Anterior cingulate cortex (tissue), 58 donors: ENCODE measurements around the gene PAPPA2.

Experiments used
- DNase-seq, 58 donors: peaks; one replicate each; lab custom pipeline; 2025; lab: John Stamatoyannopoulos, UW

PAPPA2 gene

GRCh38 chr1:176691251-176692228 is 228.6 kb downstream of the PAPPA2 start:
- peak in 15 of 58 donors; percentile 2 to 48 (median 15) for DNase-seq

DNA sequence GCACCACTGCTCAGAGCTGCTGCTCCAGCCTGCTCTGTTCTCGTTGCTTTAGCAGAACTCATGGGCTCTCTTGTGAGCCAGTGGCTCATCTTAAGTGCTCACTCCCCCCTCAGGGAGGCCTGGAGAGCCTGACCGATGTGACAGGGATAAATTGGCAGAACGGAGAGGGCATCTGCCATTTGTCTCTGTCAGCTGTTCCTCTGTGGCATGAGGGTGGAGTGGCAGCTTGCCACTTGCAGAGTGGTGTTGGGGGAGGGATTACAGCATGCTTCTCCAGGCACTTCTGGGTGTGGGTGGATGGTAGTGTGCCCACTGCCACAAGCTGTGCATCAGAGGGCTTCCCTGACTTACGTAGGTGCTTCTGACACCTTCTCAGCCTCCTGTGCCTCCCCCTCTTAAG is 229.5 kb downstream of the PAPPA2 start:
- DNase-seq = peak in 33 of 58 donors; percentile 6 to 68 (median 30)

DNA sequence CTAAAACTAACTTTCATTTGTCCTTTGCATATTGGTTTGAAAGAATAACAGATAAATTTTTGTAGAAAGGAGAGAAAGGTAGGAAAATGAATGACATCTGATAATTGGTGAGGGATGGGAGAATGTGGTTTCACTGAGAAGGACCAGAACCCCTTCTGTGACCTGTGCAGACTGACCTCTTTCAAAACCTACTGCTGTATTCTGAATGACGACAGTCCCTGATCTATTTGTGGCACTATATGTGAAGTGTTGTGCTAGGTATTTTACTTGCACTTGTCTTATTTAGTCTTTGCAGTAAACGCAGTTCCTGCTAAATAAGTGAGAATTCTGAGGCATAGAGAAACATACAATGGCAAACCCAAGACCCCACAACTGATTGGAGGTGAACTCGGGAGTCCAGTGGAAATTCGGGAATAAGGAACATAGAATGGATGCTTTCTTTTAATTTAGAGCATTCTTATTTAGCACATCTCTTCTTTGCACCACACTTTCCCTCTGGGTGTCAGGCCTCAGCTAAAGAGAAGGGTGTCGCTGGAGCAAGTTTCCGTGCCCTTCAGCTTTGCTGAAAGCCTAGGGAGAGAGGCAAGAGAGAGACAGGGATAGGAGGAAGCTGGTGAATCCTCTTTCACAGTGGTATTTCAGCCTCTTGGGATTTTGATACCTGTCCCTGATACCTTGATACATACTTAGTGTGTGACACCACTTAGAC is 230.2 kb downstream of the PAPPA2 start:
- peak in 1 of 58 donors; percentile 28 for DNase-seq

GRCh38 chr1:176693697-176694329 is 230.8 kb downstream of the PAPPA2 start:
- DNase-seq = peak in 1 of 58 donors; percentile 22

DNA sequence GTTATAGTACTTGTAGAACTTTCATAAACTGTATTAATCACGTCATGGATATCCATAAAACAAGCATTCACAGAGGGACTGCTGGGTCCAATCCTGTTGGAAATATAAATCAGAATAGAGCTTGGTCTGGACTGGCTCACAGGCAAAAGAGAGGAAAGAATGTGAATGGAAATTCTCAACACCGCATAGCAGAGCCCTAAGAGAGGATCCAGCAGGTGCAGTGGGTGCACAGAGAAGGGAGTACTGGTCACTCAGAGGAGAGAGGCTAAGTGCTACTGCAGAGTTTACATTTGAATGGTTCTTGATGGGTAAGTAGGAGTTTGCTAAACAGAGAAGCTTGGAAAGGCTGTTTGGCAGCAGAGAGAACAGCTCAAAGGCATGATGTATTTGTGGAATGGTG is 231.7 kb downstream of the PAPPA2 start:
- DNase-seq = no peak

DNA sequence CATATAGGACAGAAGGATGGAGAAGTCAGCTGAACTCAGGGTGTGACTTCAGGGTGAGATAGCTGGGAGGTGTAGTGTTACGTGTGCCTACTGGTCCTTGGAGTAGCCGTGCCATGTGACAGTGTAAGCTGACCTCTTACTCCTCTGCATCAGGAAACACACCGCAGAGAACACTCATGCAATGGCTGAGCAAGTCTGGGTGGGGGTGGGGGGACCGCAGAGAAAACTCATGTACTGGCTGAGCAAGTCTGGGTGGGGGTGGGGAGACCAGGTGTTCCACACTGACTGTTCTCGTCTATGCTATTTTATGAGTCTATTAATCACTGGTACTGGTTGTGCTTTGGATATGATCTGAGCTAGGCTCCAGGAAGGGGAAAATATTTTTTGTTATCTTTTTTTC is 233.1 kb downstream of the PAPPA2 start:
- no peak for DNase-seq

GRCh38 chr1:176696689-176697088 is 233.7 kb downstream of the PAPPA2 start:
- no peak for DNase-seq

DNA sequence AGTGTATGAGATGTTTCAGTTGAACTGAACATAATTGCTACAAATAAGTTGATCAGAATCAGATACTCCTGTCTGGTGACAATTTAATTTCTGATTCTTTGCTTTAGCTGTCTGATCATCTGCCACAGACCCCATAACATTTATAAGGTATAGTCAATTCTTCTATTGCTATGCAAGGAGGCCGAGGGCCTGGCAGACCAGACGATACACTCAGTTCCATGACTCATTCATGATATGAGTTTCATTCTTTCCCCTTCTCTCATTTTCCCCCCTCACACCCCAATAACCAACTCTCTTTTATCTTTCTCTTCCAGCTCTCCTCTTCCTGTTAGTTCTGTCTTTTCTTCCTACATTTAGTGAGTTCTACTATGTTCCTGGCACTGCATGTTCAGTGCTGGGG is 236.8 kb downstream of the PAPPA2 start:
- DNase-seq = no peak

DNA sequence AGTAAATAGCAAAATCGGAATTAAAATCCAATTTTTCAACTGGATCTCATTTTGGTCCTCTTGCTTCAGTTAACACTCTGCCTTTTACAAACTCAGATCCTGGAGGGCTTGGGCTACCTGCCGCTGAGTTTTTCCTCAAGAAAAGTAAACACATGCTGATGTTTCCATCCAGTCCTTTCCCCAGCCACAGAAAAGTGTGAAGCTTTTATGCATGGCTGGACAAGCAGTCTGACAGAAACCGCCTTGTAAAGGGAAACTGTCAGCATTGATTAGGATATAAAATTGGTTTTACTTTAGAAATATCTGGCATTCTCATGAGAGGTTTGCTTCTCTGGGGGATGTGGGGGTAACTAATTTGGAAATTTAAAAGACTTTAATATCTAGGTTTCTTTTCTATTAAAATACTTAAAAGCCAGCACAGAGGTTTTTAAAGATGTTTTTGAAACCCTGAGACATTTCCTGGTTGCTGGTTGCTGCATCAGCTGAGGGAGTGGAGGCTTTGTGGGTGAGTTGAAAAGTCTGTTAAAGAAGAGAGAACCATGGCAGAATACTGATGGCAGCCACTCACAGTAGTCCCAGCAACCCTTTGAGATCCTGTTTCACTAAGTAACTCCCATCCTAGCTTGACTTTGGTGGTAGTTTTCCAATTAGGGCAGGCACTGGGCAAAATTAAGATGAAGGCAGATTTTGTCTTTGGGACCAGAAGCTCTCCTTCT is 238.3 kb downstream of the PAPPA2 start:
- DNase-seq = no peak

DNA sequence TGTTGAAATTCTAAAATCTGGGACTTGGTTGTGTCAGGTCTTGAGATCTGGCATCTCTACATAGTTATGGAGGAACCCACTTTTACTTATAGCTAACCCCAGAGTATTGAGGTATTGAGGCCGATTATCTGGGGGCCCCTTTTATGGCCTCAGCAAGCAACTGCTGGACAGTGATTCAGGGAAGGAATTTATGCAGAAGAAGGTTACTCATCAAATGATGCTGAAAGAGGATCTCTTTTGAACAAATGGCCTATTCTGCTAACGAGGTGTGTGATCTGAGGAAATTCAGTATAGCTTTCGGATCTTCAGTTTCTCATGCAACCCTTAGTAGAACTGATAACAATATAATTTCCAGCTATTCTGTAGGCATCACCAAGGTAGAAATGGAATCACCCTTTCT is 239.9 kb downstream of the PAPPA2 start:
- DNase-seq = no peak

DNA sequence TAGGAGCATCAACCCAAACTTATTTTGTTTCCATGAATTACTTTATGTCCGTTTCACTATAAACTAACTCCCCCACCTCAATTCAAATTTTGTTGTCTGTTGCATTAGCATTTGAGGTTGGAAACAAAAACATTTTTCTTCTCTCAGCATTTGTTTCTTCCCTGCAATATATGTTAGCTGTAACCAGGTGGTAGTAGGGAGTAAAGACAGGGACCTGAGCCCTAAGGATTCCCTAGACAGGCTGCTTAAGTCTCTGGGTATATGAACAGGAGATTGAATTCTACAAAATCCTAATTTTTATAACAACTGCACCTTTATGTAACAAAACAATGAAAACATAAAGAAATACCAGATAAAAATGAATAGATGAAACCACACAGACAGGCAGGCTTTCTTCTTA is 242.6 kb downstream of the PAPPA2 start:
- DNase-seq = no peak

DNA sequence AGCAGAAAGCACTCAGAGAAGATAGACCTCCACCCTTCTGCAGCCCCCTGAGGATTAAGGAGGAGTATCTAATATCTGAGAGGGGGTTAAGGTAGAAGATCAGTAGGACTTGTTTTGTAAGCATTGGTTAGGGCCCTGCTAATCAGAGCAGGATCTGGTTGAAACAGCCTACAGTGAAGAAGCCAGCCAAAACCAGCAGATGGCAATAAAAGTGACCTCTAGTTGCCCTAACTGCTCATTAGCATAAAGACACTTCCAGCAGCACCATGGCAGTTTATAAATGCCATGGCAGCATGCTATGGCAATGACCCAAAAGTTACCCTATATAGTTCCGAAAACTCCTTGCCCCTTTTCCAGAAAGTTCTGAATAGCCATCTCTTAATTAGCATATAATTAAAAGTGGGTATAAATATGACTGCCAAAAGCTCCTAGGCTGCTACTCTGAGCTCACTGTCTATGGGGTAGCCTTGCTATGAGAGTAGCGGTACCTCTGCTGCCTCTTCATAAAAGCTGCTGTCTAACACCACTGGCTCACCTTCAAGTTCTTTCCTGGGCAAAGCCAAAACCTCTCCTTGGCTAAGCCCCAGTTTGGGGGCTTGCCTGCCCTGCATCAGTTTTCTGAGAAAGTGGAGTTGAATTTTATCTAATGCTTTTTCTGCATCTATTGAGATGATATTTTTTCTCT is 254.2 kb downstream of the PAPPA2 start:
- DNase-seq = peak in 7 of 58 donors; percentile 2 to 40 (median 24)

DNA sequence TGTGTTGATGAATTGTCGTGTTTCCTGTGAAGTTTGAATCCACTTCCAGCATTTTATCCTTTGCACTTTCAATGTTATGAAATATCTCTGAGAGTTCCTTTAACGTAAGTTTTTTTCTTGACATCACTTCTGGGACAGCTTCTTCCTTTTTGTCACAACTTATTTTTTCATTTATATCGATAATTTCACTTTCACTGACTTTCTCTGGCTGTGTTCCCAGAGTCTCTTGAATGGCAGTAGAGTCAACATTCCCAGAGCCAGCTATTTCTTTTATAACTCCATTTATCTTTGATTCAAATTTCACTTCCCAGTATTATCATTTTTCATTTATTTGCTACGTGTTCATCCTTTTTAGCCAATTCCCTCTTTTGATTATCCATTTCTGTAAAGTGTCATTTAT is 256.5 kb downstream of the PAPPA2 start:
- DNase-seq = no peak

DNA sequence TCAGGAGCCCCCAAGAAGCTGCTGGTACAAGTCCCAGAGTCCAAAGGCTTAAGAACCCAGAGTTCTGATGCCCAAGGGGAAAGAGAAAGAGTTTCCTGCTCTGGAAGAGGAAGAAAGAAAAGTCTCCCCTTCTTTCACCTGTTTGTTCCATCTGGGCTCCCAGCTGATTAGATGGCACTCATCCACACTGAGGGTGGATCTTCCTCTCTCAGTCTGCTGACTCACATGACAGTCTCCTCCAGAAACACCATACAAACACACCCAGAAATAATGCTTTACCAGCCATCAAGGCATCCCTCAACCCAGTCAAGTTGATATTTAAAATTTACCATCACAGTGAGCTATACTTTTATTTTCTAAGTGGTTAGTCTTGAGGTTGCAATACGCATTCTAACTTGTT is 257.9 kb downstream of the PAPPA2 start:
- DNase-seq = no peak

- DNase-seq = no peak
These were observed 270.7 kb downstream of the PAPPA2 start for GRCh38 chr1:176733661-176734060.

- DNase-seq = no peak
These were observed 272.2 kb downstream of the PAPPA2 start for GRCh38 chr1:176735201-176735600.

DNA sequence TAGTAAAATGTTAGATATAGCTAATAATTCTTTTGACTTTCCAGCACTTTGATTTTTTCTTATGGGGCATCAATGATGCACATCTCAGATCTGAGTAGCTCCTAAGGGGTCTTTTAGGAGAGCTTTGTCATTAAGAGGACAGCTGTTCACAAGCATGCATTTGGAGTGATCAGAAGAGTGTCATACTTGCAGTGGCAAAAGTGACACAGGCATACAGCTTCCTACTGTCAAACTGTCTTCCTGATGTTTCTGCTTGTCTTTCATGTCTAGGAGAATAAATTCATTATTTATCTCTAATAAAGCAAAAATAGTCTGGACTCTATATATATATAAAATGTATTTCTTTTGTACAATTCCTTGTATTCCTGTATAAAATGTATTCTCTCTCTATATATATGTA is 273.0 kb downstream of the PAPPA2 start:
- DNase-seq = no peak

GRCh38 chr1:176741181-176741580 is 278.2 kb downstream of the PAPPA2 start:
- DNase-seq = no peak

- DNase-seq = no peak
These were observed 279.3 kb downstream of the PAPPA2 start for GRCh38 chr1:176742322-176742721.

DNA sequence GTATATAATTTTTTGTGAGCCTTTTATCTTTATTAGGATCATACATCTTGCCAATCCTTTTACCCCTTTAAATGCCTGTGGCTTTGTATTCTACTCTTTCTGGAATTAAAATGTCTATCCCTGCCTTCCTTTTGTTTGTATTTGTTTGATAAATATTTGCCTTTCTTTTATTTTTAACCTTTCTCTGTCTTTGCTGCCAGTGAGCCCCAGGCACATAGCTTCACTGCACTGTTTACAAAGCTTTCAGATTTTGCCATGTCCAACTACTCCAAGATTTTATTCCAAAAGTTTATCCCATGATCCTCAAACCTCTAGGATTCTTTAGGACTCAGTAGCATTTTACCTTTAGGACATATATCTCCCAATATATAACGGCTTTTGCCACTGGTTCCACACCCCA is 281.2 kb downstream of the PAPPA2 start:
- no peak for DNase-seq
